SK-N-MC (cell line): ENCODE results near the gene C6orf52.
"Not testable (repeated sequence)": the region's sequence is repeated elsewhere in the genome, so short reads cannot be mapped to it uniquely, and the experiment has no call there.

Experiments used
- DNase-seq: peaks from one replicate; pipeline ENCODE4 v3.0.0-alpha.2; 2011; ENCODE audit warnings: low read depth, low spot score
- H3K27ac ChIP-seq: fragments of 200-600 bp; sonication (generic); 2 replicates; pipeline ENCODE4 v1.5.1; 2016; ENCODE audit warnings: mixed run types
- H3K36me3 ChIP-seq: fragments of 200-600 bp; sonication (generic); 2 replicates; pipeline ENCODE4 v1.6.1; 2017; ENCODE audit warnings: antibody characterized with exemption, low read length, mixed read lengths; ENCODE audit not compliant: insufficient read depth
- H3K4me3 ChIP-seq: fragments of 200-600 bp; sonication (generic); 2 replicates; pipeline ENCODE4 v1.5.1; 2016
- H3K9ac ChIP-seq: fragments of 200-600 bp; sonication (generic); 2 replicates; pipeline ENCODE4 v1.8.0; 2017; ENCODE audit warnings: mixed run types, mixed read lengths; ENCODE audit not compliant: insufficient read length
- H3K9me3 ChIP-seq: fragments of 200-600 bp; sonication (generic); 2 replicates; pipeline ENCODE4 v1.6.1; 2017; ENCODE audit warnings: low read depth, mild to moderate bottlenecking, antibody characterized with exemption, low read length, moderate library complexity, mixed read lengths
- EZH2 ChIP-seq: fragments of 200-600 bp; sonication (generic); IDR thresholded peaks from one replicate; pipeline ENCODE4 v1.6.1; 2017; ENCODE audit warnings: antibody characterized with exemption
- FOXP2 ChIP-seq: optimal IDR thresholded peaks from 2 replicates; pipeline ENCODE3; 2011; ENCODE audit warnings: mild to moderate bottlenecking, moderate library complexity; ENCODE audit not compliant: insufficient read depth; ENCODE audit errors: extremely low read length, control extremely low read depth
- POLR2AphosphoS5 ChIP-seq: IDR thresholded peaks from 2 replicates; pipeline ENCODE4 v1.6.1; 2012; ENCODE audit warnings: mild to moderate bottlenecking, low read depth, low read length, borderline replicate concordance

The C6orf52 gene

DNA sequence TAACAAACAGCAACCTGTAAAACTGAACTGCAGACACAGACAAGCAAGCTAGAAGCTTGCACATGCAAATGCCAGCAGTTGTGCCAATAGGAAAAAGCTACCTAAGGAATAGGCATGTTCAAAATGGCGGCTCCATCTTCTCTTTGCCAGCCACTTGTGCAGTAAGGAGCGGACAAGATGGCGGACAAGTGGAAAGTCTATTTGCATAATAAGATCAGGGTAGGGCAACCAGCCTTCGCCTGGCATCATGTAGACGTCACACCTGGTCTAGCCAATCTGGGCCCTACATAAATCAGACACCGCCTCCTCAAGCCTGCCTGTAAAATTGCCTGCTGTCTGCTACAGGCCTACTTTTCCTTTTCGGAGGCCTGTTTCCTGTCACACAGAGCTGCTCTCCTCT is 18.0 kb downstream of the C6orf52 start:
- DNase-seq: no peak
- H3K9me3 ChIP-seq: no peaks in the 10 kb centered on the region
- H3K27ac ChIP-seq: no peak overlapping the region
- TF ChIP-seq EZH2: no peak
- TF ChIP-seq FOXP2: no peak
- TF ChIP-seq POLR2AphosphoS5: no peak
- no peak overlapping the region for H3K9ac ChIP-seq
- H3K36me3 ChIP-seq: no peaks in the 10 kb centered on the region
- no peak overlapping the region for H3K4me3 ChIP-seq

DNA sequence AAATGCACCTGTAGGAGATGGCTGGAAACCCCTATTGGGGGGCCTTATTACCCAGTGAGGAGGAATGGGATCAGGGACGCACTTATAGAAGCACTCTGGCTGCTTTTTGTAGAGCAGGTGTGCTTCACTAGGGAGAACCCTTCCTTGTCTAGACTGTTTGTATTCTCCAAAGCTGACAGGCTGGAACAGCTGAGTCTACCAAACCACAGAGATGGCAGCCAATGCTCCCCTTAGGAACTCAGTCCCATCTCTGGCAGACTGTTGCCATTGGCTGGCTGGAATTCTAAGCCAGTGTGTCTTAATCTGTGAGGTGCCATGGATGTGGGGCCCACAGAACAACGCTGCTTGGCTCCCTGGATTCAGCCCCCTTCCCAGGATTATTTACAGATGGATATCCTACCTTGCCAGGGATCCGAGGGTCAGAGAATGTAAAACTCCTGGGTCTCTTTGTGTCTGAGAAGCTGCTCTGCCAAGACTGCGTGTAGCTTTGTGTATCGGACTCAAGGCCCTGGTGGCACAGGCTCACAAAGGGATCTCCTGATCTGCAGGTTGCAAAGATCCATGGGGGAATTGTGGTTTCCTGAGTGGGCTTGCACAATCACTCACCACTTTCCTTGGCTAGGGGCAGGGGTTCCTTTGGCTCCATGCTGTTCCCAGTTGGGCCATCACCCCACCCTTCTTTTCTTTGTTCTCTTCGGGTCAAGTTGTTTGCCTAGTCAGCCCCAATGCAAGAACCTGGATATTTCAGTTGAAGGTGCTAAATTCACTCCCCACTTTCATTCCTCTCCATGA is 26.1 kb downstream of the C6orf52 start:
- H3K9me3 ChIP-seq: no peaks in the 10 kb centered on the region
- no peak overlapping the region for H3K4me3 ChIP-seq
- TF ChIP-seq POLR2AphosphoS5: no peak
- TF ChIP-seq EZH2: no peak
- no peak for TF ChIP-seq FOXP2
- DNase-seq: no peak
- H3K27ac ChIP-seq: no peak overlapping the region
- H3K9ac ChIP-seq: no peak overlapping the region
- H3K36me3 ChIP-seq: no peaks in the 10 kb centered on the region

DNA sequence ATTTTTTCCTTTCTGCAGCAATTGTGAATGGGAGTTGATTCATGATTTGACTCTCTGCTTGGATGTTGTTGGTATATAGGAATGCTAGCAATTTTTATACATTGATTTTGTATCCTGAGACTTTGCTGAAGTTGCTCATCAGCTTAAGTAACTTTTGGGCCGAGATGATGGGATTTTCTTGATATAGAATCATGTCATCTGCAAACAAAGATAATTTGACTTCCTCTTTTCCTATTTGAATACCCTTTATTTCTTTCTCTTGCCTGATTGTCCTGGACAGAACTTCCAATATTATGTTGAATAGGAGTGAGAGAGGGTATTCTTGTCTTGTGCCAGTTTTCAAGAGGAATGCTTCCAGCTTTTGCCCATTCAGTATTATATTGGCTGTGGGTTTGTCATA is 28.8 kb downstream of the C6orf52 start:
- not testable (repeated sequence) for H3K9me3 ChIP-seq, H3K4me3 ChIP-seq, H3K36me3 ChIP-seq, H3K27ac ChIP-seq, H3K9ac ChIP-seq, DNase-seq

DNA sequence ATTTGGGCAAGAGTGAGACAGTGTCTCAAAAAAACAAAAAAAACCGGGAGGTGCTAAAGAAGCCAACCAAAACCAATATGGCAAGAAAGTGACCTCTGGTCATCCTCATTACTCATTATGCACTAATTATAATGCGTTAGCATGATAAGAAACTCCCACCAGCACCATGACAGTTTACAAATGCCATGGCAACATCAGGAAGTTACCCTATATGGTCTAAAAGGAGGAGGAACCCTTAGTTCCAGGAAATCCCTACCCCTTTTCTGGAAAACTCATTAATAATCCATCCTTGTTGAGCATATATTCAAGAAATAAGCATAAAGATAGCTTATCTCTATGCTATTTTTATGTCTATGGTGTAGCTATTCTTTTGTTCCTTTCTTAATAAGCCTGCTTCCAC is 31.7 kb downstream of the C6orf52 start:
- H3K27ac ChIP-seq: no peak overlapping the region
- H3K9me3 ChIP-seq: no peaks in the 10 kb centered on the region

DNA sequence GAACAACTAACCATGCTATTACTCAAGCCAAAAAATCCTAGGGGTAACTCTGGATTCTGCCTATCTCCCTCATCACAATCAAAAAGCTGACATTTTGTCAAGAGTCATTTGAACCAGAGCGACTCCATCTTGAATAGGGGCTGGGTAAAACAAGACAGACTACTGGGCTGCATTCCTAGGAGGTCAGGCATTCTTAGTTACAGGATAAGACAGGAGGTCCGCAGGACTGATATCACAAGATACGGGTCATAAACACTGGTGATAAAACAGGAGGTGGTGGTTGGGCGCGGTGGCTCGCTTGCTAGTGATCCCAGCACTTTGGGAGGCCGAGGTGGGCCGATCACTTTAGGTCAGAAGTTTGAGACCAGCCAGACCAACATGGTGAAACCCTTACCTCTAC is 32.2 kb downstream of the C6orf52 start:
- TF ChIP-seq EZH2 (no peak), FOXP2 (no peak), POLR2AphosphoS5 (no peak)
- Histone ChIP-seq H3K9me3 (no peaks in the 10 kb centered on the region), H3K9ac (no peak overlapping the region), H3K36me3 (no peaks in the 10 kb centered on the region), H3K27ac (no peak overlapping the region), H3K4me3 (no peak overlapping the region)
- no peak for DNase-seq

More for the DNA sequence above, 31.7 kb downstream of the C6orf52 start:
- no peaks in the 10 kb centered on the region for H3K36me3 ChIP-seq
- no peak overlapping the region for H3K9ac ChIP-seq
- H3K4me3 ChIP-seq: no peak overlapping the region
- DNase-seq: no peak
- TF ChIP-seq EZH2: no peak
- TF ChIP-seq FOXP2: no peak
- TF ChIP-seq POLR2AphosphoS5: no peak

DNA sequence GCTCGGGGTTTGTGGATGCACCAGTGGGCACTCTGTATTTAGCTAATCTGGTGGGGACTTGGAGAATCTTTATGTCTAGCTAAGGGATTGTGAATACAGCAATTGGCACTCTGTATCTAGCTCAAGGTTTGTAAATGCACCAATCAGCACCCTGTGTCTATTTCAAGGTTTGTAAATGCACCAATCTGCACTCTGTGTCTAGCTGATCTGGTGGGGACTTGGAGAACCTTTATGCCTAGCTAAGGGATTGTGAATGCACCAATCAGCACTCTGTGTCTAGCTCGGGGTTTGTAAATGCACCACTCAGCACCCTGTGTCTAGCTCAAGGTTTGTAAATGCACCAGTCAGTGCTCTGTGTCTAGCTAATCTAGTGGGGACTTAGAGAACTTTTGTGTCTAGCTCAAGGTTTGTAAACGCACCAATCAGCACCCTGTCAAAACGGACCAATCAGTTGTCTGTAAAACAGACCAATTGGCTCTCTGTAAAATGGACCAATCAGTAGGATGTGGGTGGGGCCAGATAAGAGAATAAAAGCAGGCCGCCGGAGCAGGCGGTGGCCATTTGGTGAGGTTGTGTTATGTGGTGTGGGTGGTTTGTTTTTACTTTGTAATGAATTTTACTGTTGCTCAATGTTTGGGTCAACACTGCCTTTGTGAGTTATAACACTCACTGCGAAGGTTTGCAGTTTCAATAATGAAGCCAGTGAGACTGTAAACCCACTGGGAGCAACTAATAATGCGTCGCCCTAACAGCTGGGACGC is 33.8 kb downstream of the C6orf52 start:
- DNase-seq, H3K4me3 ChIP-seq, H3K9me3 ChIP-seq, H3K27ac ChIP-seq, H3K9ac ChIP-seq, H3K36me3 ChIP-seq: not testable (repeated sequence)

DNA sequence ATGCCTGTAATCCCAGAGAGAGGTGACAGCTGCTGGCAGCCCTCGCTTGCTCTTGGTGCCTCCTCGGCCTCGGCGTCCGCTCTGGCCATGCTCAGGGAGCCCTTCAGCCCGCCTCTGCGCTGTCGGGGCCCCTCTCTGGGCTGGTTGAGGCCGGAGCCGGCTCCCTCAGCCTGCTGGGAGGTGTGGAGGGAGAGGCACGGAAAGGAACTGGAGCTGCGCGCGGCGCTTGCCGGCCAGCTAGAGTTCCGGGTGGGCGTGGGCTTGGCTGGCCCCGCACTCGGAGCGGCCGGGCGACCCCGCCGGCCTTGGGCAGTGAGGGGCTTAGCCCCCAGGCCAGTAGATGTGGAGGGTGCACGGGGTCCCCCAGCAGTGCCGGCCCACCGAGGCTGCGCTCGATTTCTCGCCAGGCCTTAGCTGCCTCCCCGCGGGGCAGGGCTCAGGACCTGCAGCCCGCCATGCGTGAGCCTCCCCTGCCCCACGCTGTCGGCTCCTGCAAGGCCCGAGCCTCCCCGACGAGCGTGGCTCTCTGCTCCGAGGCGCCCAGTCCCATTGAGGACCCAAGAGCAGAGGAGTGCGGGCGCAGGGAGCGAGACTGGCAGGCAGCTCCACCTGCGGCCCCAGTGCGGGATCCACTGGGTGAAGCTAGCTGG is 34.6 kb downstream of the C6orf52 start:
- Histone ChIP-seq H3K9me3 (no peaks in the 10 kb centered on the region), H3K27ac (no peak overlapping the region), H3K9ac (no peak overlapping the region), H3K4me3 (peak overlapping the region; percentile 55), H3K36me3 (no peaks in the 10 kb centered on the region)
- no peak for TF ChIP-seq POLR2AphosphoS5
- no peak for TF ChIP-seq EZH2
- TF ChIP-seq FOXP2: no peak
- no peak for DNase-seq

DNA sequence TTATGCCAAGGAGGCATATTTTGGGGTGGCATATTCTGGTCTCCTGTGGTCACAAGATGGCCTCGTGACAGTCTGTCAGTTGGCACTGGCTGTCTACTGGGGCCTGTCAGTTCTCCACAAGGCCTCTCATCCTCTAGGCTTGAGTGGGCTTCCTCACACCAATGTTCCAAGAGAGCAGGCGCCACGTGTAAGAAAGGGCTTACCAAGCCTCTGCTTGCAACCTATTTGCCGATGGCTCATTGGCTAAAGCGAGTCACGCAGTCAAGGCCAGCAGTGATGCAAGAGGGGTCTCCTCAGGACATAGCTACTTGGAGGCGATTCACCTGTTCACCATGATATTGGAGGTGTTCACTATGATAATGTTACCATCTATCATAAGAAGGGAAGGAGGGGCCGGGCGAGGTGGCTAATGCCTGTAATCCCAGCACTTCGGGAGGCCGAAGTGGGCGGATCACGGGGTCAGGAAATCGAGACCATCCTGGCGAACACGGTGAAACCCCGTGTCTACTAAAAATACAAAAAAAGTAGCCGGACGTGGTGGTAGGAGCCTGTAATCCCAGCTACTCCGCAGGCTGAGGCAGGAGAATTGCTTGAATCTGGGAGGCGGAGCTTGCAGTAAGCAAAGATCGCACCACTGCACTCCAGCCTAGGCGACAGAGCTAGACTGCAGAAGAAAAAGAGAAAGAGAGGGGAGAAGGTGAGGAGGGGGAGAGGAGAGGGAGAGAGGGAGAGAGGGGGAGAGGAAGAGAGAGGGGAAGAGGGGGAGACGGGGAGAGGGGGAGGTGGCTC is 35.3 kb downstream of the C6orf52 start:
- Histone ChIP-seq H3K4me3 (peak overlapping the region; percentile 55), H3K9ac (no peak overlapping the region), H3K36me3 (no peaks in the 10 kb centered on the region), H3K27ac (no peak overlapping the region), H3K9me3 (no peaks in the 10 kb centered on the region)
- no peak for DNase-seq
- no peak for TF ChIP-seq FOXP2
- no peak for TF ChIP-seq POLR2AphosphoS5
- no peak for TF ChIP-seq EZH2
